NCI-H446 (cell line): Measurements from ENCODE around the gene GPS2.
A peak's percentile ranks its signal among the peaks of the same experiment; 100 is the strongest.

Experiments used
- DNase-seq, 2 experiments: peaks; one replicate each; lab custom pipeline; 2025; lab: John Stamatoyannopoulos, UW

Gene GPS2, protein sequence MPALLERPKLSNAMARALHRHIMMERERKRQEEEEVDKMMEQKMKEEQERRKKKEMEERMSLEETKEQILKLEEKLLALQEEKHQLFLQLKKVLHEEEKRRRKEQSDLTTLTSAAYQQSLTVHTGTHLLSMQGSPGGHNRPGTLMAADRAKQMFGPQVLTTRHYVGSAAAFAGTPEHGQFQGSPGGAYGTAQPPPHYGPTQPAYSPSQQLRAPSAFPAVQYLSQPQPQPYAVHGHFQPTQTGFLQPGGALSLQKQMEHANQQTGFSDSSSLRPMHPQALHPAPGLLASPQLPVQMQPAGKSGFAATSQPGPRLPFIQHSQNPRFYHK

DNA sequence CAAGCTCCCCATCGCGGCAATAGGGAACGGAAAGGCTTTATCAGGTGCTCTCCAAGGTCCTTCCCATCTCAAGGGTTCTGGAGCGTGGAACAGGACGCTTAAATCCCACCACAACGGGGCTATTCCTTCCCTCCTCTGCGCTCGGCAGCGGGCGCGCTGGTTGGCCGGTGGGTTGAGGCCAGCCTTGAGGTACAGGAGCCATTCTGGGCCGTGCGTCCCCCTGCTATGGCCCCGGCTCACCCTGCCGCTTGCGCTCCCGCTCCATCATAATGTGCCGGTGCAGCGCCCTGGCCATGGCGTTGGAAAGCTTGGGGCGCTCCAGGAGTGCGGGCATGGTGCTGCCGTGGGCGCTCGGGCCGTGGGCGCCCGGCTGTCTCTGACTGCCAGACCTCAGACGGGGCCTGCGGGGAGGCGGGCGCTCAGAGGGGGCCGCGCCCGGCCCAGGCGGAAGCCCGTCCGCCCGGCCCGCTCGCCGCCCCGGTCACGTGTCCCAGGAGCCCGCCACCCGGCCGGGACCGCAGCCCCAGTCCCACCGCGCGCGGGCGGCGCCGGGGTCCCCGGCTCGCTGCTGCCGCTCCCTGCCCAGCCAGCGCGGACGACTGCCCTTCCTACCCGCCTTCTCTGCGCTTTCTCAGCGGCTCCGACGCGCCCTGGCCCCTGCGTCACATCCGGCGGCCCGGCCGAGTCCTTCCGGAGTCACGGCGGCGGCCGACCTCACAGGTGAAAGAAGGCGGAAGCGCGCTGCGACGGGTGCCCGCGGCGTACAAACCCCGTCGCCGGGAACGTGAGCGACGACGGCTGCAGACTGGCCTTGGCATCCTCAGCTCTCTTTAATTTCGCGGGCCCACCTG is at the start of gene GPS2:
Gene GPS2, minus strand, starts transcription at position 642 of the 851 bp plus-strand sequence. Its CDS starts 308 bp downstream, at position 334.
- peak; percentile 67 to 83 for DNase-seq

DNA sequence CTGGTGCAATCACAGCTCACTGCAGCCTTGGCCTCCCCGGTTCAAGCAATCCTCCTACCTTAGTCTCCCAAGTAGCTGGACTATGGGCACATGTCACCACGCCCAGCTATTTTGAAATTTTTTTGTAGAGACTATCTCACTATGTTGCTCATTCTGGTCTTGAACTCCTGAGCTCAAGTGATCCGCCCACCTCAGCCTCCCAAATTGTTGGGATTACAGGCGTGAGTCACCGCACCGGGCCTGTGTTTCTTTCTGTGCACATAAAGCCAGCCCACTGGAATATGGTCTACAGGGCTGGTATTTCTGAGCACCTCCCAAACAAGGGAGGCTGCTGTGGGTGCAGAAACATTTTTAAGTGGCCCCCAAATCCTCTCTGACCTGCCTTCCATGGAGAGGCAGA is 48.2 kb upstream of the GPS2 start:
- DNase-seq, result no peak

DNA sequence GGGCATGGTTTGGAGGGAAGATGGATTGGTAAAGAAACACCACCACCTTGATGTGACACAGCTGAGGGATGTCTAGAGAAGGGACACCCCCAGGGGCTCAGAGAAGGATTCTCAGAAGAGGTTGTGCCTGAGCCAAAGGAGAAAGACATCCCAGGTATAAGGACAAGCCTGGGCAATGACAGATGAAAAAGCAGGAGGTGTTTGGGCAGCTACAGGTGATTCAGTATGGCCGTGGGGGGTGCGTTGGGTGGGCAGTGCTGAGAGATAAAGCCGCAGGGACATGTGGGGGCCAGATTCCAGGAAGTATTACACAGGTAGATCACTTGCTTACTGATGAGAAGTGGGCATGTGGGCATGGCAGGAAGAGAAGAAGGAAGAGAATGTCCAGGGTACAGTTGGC is 46.7 kb upstream of the GPS2 start:
- no peak for DNase-seq

DNA sequence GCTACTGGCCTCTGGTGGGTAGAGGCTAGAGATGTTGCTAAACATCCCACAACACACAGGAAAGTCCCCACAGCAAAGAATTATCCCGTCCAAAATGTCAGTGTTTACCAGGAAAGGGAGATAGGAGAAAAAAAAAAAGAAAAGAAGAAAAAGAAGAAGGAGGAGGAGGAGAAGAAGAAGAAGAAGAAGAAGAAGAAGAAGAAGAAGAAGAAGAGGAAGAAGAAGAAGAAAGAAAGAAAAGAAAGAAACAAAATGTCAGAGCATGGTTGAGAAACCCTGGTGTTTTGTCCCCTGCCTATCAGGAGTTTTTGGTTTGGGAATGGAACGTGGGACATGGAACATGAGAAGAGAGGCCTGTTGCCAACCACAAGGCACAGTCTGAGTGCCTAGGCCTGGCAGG is 42.2 kb upstream of the GPS2 start:
- DNase-seq, result no peak

DNA sequence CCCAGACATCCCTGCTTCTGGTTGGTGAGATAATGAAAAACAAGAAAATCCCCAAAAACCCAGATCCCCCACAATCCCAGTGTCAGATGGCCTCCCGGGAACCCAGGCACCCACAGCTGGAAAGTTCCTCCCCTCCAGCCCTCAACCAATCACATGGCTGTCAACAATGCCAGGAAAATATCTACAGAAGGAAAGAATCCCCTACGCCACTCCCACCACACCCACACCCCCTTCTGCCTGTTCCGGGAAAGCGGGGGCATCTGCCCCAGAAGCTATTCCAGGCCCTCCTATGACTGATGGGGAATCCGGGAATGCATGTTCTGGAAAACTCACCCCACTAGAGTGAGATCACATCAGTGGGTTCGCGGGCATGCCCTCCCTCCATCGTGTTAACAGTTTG is 41.6 kb upstream of the GPS2 start:
- DNase-seq, result no peak

DNA sequence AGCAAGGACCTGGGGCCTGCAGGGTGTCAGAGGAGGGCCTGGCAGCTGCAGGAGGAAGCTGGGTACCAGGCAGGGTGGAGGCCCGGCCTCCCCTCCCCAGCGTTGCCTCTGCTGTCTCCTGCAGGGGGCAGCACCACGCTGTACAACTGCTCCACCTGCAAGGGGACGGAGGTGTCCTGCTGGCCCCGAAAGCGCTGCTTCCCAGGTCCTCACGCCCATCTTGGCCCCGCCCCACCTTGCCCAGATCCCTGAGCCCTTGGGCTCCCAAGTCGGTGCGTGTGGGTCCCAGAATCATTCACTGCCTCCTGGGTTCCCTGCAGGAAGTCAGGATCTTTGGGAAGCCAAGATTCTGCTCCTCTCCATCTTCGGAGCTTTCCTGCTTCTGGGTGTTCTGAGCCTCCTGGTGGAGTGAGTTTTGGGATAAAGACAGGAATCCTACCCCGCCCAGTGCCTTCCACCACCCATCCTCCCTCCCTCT is 41.0 kb upstream of the GPS2 start:
- peak in 1 of 2 experiments; percentile 80 for DNase-seq

DNA sequence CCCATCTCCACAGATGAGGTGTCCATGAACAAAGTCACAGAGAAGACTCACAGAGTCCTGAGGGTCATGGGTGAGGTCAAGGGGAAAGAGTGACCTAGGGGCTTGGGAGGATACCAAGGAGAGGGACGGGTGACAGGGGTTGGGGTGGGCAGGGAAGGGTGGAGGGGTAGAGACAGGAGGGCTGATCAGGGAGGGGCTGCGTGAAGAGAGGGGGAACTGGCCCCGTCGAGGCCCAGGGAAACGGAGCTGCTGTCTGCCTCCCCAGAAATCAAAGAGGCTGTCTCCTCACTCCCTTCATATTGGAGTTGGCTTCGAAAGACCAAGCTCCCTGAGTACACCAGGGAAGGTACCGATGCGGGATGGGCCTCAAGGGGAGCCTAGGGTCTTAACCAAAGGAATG is 40.4 kb upstream of the GPS2 start:
- no peak for DNase-seq

DNA sequence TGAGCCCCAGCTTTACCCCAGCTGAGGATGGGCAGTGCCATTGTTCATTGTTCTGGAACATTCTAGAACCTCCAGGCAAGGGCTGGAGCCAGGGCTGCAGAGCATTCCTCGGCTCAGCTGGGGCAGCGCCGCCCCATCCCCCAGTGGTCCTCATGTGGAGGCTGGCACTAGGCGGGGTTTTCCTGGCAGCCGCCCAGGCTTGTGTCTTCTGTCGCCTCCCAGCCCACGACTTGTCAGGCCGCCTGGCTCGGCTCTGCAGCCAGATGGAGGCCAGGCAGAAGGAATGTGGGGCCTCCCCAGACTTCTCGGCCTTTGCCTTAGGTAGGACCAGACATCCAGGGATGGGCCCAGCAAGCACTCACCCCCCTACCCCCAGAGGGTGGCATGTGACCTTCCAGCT is 39.9 kb upstream of the GPS2 start, which contains the start of gene TMEM95:
Gene TMEM95, plus strand, starts transcription at position 104 of the 400 bp plus-strand sequence. Its CDS starts 49 bp downstream, at position 153.
- peak in 1 of 2 experiments; percentile 44 for DNase-seq

DNA sequence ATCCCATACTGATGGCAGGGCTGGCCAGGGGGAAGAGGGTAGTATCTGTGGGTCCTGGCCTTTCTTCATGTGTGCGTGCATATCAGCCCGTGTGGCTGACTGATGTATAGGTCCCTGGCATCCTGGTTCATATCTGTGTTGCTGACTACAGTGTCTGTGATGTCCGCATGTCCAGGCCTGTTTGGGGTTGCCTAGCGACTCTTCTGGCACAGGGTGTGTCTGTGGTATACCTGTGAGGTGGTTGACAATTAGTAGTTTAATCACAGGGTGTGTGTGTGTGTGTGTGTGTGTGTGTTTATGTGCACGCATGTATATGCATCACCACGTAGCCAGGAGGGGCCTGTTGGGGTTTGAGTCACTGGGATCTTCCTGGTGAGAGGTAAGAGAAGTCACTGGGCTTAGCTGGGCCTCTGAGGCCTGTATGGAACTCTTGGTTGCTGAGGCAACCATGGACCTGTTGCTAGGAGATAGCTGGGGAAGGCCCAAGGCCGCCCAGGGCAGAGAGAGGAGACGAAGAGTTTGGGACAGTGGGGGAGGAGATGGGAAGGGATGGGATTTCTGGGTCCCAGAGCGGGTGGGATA is 39.2 kb upstream of the GPS2 start:
- no peak for DNase-seq

DNA sequence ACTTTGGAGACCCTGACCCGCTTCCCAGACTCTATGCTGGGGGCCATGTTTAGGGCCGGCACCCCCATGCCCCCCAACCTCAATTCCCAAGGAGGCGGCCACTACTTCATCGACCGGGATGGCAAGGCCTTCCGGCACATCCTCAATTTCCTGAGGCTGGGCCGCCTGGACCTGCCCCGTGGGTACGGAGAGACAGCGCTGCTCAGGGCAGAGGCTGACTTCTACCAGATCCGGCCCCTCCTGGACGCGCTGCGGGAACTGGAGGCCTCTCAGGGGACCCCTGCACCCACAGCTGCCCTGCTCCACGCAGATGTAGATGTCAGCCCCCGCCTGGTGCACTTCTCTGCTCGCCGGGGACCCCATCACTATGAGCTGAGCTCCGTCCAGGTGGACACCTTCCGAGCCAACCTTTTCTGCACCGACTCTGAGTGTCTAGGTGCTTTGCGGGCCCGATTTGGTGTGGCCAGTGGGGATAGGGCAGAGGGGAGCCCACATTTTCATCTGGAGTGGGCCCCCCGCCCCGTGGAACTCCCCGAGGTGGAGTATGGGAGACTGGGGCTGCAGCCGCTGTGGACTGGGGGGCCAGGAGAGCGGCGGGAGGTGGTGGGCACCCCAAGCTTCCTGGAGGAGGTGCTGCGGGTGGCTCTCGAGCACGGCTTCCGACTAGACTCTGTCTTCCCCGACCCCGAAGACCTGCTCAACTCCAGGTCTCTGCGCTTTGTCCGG is 37.9 kb upstream of the GPS2 start:
- DNase-seq, result no peak

DNA sequence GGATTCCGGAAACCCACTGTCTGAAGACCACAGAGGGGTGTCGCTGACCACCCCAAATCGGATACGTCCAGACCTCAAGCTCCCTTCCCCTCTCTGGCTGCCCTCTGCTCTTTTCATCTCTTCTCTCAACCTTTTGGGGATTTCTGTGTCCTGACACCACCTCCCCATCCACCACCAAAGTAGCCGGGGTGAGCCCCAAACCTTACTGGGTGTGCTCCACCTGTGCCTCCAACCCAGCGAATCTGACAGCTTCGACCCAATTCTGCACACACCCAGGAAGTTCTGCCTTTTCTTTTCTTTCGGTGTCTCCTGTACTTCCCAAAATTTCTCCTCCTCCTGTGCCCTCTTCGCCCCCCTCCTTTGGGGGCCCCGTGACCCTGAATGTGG is 37.3 kb upstream of the GPS2 start:
- no peak for DNase-seq

DNA sequence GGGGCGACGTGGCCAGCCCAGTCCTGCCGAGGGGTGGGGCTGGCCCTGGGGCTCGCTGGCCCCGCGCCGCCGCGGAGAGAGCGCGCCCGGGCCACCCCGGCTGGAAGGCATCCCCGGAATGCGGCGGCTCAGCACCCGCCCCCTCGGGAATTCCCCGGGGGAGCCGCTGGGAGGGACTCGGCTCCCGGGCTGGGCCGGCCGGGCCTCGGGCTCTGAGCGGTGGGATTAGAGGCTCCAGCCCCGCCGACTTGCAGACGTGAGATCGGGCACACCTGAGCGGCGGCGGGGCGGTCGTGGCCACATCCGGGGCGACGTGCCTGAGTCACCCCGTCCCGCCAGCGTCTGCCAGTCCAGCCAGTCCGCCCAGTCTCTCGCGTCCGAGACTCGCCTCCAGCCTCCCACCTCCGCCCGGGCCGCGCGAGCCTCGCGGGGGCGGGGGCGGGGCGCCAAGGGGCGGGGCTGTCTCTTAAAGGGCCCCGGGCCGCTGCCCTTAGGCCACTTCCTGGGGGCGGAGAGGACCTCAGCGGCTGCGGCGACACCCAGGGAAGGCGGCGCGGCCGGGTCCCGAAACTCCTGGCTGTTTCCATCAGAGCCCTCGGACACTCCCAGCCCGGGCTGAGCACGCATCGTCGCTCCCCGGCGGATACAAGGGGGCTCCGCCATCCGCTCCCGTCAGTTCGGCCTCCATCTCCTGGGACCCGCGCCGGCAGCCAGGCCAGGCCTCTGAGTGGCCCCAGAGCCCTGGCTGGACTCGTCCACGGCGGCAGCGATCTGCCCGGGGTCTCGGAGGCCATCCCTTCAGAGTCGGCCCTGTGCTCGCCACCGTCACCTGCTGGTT is 36.7 kb upstream of the GPS2 start, which contains the start of gene KCTD11:
Gene KCTD11, plus strand, starts transcription at position 498 of the 838 bp plus-strand sequence.
- DNase-seq, result peak in 1 of 2 experiments; percentile 53

DNA sequence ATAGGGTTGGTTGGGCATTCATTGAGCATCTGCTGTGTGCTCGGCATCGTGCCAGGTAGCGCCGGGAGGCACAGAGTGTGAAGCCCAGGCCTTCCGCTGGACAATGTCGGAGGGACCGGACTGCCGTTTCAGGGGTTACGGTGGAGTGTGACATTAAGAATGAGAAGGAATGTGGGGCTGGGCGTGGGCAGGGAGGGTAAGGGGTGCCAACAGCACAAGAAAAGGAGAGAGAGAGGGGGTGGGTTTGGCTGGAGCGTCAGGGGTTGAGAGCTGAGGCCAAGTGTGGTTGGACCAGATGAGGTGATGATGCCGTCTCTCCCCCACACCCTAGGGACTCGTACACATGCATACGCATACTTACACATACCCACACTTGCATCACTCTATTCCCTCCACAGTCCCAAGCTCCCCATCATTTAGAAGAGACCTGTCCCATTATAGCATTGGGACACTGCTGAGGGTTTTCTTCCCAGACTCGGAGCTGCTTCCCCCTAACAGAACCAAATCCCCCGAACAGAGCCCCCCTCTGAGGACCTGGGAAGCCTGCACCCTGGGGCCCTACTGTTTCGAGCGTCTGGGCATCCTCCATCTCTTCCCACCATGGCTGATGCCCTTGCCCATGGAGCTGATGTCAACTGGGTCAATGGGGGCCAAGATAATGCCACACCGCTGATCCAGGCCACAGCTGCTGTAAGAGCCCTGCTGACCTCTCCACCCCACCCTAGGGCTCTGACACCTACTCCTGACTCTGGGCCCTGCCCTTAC is 33.5 kb upstream of the GPS2 start:
- peak in 1 of 2 experiments; percentile 40 for DNase-seq

DNA sequence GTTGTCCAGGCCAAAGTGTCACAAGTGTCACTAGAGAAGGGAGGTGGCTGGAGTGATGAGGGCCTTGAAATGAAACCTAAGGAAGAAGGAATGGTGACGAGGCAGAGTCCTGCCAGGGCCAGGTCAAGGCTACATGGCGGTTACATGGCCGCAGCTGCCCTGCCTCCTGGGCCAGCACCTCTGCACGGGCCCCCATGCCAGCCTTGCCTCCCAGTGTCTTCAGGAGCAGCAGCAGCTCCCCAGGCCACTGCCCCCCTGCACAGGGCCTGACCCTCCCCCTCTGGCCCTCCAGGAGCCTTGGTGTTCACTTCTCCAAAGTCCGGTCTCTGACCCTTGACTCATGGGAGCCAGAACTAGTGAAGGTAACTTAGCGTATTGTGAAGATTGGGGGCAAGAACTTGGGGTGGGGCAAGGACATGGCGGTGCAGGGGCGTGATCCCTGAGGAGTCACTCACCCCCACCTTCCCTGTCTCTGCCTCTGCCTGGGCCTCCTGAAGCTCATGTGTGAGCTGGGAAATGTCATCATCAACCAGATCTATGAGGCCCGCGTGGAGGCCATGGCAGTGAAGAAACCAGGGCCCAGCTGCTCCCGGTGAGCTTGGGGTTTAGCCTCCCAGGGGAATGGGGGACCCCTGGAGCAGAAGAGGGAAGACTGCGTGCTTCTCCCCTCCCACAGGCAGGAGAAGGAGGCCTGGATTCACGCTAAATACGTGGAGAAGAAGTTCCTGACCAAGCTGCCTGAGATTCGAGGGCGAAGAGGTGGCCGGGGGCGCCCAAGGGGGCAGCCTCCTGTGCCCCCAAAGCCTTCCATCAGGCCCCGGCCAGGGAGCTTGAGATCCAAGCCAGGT is 32.7 kb upstream of the GPS2 start:
- no peak for DNase-seq

DNA sequence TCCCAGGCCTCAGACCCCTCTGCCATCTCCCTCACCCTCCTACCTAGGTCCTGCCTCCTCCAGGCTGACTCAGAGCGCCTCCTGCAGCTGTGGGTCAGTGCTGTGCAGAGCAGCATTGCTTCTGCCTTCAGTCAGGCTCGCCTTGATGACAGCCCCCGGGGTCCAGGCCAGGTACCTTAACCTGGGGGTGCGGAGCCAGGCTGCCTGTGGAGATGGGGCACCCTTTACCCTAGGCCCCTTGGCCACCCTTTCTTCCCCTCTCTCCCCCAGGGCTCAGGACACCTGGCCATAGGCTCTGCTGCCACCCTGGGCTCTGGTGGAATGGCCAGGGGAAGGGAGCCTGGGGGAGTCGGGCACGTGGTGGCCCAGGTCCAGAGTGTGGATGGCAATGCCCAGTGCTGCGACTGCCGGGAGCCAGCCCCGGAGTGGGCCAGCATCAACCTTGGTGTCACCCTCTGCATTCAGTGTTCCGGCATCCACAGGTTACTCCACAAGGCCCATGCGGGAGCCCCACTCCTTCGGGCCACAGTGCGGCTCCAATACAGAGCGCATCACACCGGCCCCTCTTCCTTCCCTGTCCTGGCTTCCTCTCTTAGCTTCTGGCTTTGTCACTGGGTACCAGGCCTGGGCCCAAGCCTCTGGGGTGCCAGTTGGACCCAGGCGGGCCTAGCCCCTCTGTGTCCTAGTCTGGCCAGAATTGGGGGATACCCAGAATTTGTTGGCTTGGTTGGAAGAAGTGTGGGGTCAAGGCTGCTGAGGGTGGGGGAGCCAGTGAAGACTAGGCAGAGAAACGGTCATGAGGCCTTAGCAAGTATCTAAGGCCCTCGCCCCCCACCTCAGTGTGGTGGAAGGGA is 31.8 kb upstream of the GPS2 start:
- DNase-seq, result no peak

DNA sequence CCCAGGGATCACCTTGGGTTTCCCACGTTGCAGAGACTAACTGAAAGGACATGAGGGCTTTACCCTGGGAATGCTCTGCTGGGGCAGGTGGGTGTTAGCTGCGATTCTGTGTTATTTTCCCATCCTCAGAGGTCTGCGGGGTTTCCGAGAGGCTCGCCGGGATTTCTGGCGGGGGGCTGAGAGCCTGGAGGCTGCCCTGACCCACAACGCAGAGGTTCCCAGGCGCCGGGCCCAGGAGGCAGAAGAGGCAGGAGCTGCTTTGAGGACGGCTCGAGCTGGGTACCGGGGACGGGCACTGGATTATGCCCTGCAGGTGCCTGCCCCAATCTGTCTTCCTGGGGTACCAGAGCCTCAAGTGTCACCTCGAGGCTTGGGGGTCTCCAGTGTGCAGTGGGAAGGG is 28.1 kb upstream of the GPS2 start:
- no peak for DNase-seq

DNA sequence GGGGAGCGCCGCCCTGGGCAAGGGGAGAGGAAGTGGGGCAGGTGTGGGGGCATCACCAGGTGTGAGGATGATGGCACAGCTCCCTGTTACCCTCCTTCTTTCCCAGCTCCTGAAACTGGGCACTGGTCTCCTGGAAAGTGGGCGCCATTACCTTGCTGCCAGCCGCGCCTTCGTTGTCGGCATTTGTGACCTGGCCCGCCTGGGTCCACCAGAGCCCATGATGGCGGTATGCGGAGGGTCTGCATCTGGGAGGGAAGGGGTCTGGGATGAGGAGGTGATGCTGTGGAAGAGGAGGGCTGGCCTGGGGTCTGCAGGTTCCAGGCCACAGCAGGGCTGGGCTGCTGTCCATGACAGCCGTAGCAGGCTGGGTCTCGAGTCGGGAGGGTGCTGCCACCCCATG is 26.7 kb upstream of the GPS2 start:
- DNase-seq, result no peak

DNA sequence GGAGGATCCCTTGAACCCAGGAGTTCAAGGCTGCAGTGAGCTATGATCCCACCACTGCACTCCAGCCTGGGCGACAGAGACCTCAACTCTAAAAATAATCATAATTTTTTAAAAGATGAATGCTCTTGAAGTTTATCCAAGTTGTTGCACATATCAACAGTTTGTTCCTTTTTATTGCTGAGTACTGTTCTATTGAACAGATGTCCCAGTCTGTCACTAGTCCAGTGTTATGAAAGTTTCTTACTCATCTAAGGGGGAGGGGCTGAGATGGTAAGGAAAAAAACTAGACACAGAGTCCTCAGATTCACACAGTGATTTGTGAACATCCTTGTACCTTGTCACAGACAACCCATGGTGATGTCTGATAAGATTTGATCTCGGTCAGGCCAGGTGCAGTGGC is 25.0 kb upstream of the GPS2 start:
- no peak for DNase-seq
